ENCODE measurements around the gene MYO7B. TPM values are rescaled to one million over a fixed set of nuclear protein-coding genes. Genes with fewer than 3 reads are reported as not detected.

Gene MYO7B
- total RNA-seq, 2 experiments from 2014 or later = 3.3 TPM; not detected in 1

- Histone ChIP-seq H3K79me2 (ENCODE audit: insufficient read depth, low read depth, low read length) (no peaks in the 10 kb centered on the region), H4K20me1 (ENCODE audit: insufficient read depth, low read length) (no peaks in the 10 kb centered on the region), H3K4me2 (ENCODE audit: low read length) (no peak overlapping the region), H3K27ac (ENCODE audit: low read depth, low read length, poor library complexity, severe bottlenecking) (no peak overlapping the region), H3K4me3 (ENCODE audit: low read depth, low read length, poor library complexity, severe bottlenecking) (no peak overlapping the region), H3K9me2 (ENCODE audit: insufficient read depth, low read length) (no peaks in the 10 kb centered on the region), H3K4me1 (ENCODE audit: insufficient read depth, low read length, poor library complexity, severe bottlenecking) (no peaks in the 10 kb centered on the region), H3K9me3 (ENCODE audit: low read length) (no peaks in the 10 kb centered on the region; the same call in 1 of the 2 replicates), H2AFZ (ENCODE audit: low read length) (no peak overlapping the region), H3K36me3 (ENCODE audit: insufficient read depth, low read length) (no peaks in the 10 kb centered on the region)
- no TSS peak for BruUV-seq (replicated peaks)
- POLR2A ChIA-PET = no interaction called here
- intact Hi-C loops (cut with micrococcal nuclease; ENCODE audit: unreplicated experiment) = no loop called here
- TF ChIP-seq CTCF (conservative IDR thresholded peaks at IDR 0.05; ENCODE audit: low read length) (no peak), EZH2phosphoT487 (IDR thresholded peaks at IDR 0.05; ENCODE audit: borderline replicate concordance, low read depth, low read length) (no peak)
- DNase-seq (ENCODE audit: low spot score) = no peak
- CTCF ChIA-PET (ENCODE audit: unreplicated experiment) = interaction anchor here (0.6 kb wide), 1 partner anchor 24 kb away, joined by 3 read pairs; no protein-coding TSS in a partner anchor
These were observed 120.0 kb downstream of the MYO7B start for GRCh38 chr2:127655209-127656073.

GRCh38 chr2:127656569-127657231 is 121.2 kb downstream of the MYO7B start:
- Histone ChIP-seq H3K4me1 (ENCODE audit: insufficient read depth, low read length, poor library complexity, severe bottlenecking) (no peaks in the 10 kb centered on the region), H3K36me3 (ENCODE audit: insufficient read depth, low read length) (no peaks in the 10 kb centered on the region), H3K79me2 (ENCODE audit: insufficient read depth, low read depth, low read length) (no peaks in the 10 kb centered on the region), H4K20me1 (ENCODE audit: insufficient read depth, low read length) (no peaks in the 10 kb centered on the region), H3K4me2 (ENCODE audit: low read length) (no peak overlapping the region), H3K9me2 (ENCODE audit: insufficient read depth, low read length) (no peaks in the 10 kb centered on the region), H3K4me3 (ENCODE audit: low read depth, low read length, poor library complexity, severe bottlenecking) (no peak overlapping the region), H2AFZ (ENCODE audit: low read length) (no peak overlapping the region), H3K9me3 (ENCODE audit: low read length) (no peaks in the 10 kb centered on the region; the same call in 1 of the 2 replicates), H3K27ac (ENCODE audit: low read depth, low read length, poor library complexity, severe bottlenecking) (no peak overlapping the region)
- no peak for TF ChIP-seq CTCF (conservative IDR thresholded peaks at IDR 0.05; ENCODE audit: low read length)
- TF ChIP-seq EZH2phosphoT487 (IDR thresholded peaks at IDR 0.05; ENCODE audit: borderline replicate concordance, low read depth, low read length) = no peak
- CTCF ChIA-PET (ENCODE audit: unreplicated experiment) = interaction anchor here (0.6 kb wide), 1 partner anchor 26 kb away, joined by 3 read pairs; no protein-coding TSS in a partner anchor
- POLR2A ChIA-PET = interaction anchor here (0.6 kb wide), 1 partner anchor 144 kb away, joined by 5 read pairs; no protein-coding TSS in a partner anchor
- BruUV-seq (replicated peaks) = no TSS peak
- no peak for DNase-seq (ENCODE audit: low spot score)
- intact Hi-C loops (cut with micrococcal nuclease; ENCODE audit: unreplicated experiment) = no loop called here
